GM23338 (cell line): ENCODE results near the gene MAPK7. TPM values are rescaled to one million over a fixed set of nuclear protein-coding genes. Genes with fewer than 3 reads are reported as not detected.

ENCODE experiments used
- ATAC-seq: fragments of 200-7000 bp; cut with Tn5 transposase; 3 replicates; pipeline ENCODE4 v1.9.1; 2020
- DNase-seq: peaks from one replicate; pipeline ENCODE4 v3.0.0-alpha.2; 2015; ENCODE audit warnings: low spot score
- H2AFZ ChIP-seq: fragments of 200-600 bp; sonication (generic); 2 replicates; pipeline ENCODE4 v1.8.0; 2016; ENCODE audit warnings: antibody characterized with exemption, mild to moderate bottlenecking, moderate library complexity
- H3F3A ChIP-seq: fragments of 200-600 bp; sonication (generic); replicated peaks from 2 replicates; pipeline ENCODE4 v1.8.0; 2017; ENCODE audit warnings: antibody characterized with exemption, mixed run types, low read depth
- H3K27ac ChIP-seq: fragments of 200-600 bp; sonication (generic); 2 replicates; pipeline ENCODE4 v1.6.1; 2016; ENCODE audit warnings: low read depth
- H3K27me3 ChIP-seq: fragments of 200-600 bp; sonication (generic); 2 replicates; pipeline ENCODE4 v1.8.0; 2016; ENCODE audit warnings: mild to moderate bottlenecking, mixed run types, moderate library complexity; ENCODE audit not compliant: insufficient read depth
- H3K36me3 ChIP-seq: fragments of 200-600 bp; sonication (generic); 2 replicates; pipeline ENCODE4 v1.8.0; 2016; ENCODE audit warnings: mild to moderate bottlenecking; ENCODE audit not compliant: insufficient read depth
- H3K4me1 ChIP-seq: fragments of 200-600 bp; sonication (generic); 2 replicates; pipeline ENCODE4 v1.8.0; 2016; ENCODE audit warnings: mild to moderate bottlenecking, moderate library complexity; ENCODE audit not compliant: insufficient read depth
- H3K4me2 ChIP-seq: fragments of 200-600 bp; sonication (generic); 2 replicates; pipeline ENCODE4 v1.7.1; 2017; ENCODE audit warnings: mixed run types
- H3K4me3 ChIP-seq: fragments of 200-600 bp; sonication (generic); 2 replicates; pipeline ENCODE4 v1.6.1; 2016; ENCODE audit warnings: mixed run types
- H3K79me2 ChIP-seq: fragments of 200-600 bp; sonication (generic); replicated peaks from 2 replicates; pipeline ENCODE4 v1.8.0; 2017; ENCODE audit warnings: mild to moderate bottlenecking; ENCODE audit not compliant: insufficient read depth
- H3K9me2 ChIP-seq: fragments of 200-600 bp; sonication (generic); 2 replicates; pipeline ENCODE4 v1.8.0; 2017; ENCODE audit not compliant: insufficient read depth
- H4K20me1 ChIP-seq: fragments of 200-600 bp; sonication (generic); replicated peaks from 2 replicates; pipeline ENCODE4 v1.8.0; 2017; ENCODE audit warnings: mild to moderate bottlenecking; ENCODE audit not compliant: insufficient read depth
- H3K27ac Mint-ChIP-seq: 2 replicates; pipeline ENCODE4 v1.8.0; 2020; ENCODE audit warnings: inconsistent platforms, mild to moderate bottlenecking, moderate library complexity, mixed read lengths
- H3K27me3 Mint-ChIP-seq: 3 replicates; pipeline ENCODE4 v1.8.0; 2022; ENCODE audit warnings: low read depth, mild to moderate bottlenecking, moderate library complexity, mixed read lengths, inconsistent platforms; ENCODE audit not compliant: insufficient read depth, poor library complexity
- H3K36me3 Mint-ChIP-seq: 3 replicates; pipeline ENCODE4 v1.8.0; 2021; ENCODE audit warnings: low read depth, mild to moderate bottlenecking, inconsistent platforms, moderate library complexity, mixed read lengths
- H3K4me1 Mint-ChIP-seq: 3 replicates; pipeline ENCODE4 v1.8.0; 2020; ENCODE audit warnings: mild to moderate bottlenecking, inconsistent platforms, mixed read lengths
- H3K4me3 Mint-ChIP-seq: 3 replicates; pipeline ENCODE4 v1.8.0; 2021; ENCODE audit warnings: moderate library complexity, mild to moderate bottlenecking, inconsistent platforms, mixed read lengths
- H3K9me3 Mint-ChIP-seq: 3 replicates; pipeline ENCODE4 v1.8.0; 2020; ENCODE audit warnings: moderate library complexity, mild to moderate bottlenecking, inconsistent platforms, mixed read lengths
- CREB1 ChIP-seq: fragments of 250-450 bp; sonication (Bioruptor Pico); IDR thresholded peaks from 2 replicates; pipeline ENCODE4 v1.5.0; 2020; ENCODE audit warnings: low read depth, mild to moderate bottlenecking, moderate library complexity
- CTCF ChIP-seq, 2 experiments: fragments of 200-600 bp in 1 of 2; sonication (generic) in 1 of 2; conservative IDR thresholded peaks; 2 replicates each; pipeline versions ENCODE4 v1.5.1 to v1.6.1; 2016 to 2017; ENCODE audit warnings: antibody characterized with exemption in 2 of 2, low read depth in 2 of 2, mild to moderate bottlenecking in 2 of 2, moderate library complexity in 1 of 2
- ETS1 ChIP-seq: IDR thresholded peaks from 2 replicates; pipeline ENCODE4 v1.6.1; 2016; ENCODE audit warnings: antibody characterized with exemption
- EZH2 ChIP-seq: fragments of 200-600 bp; sonication (generic); IDR thresholded peaks from one replicate; pipeline ENCODE4 v1.8.0; 2017; ENCODE audit warnings: antibody characterized with exemption, mild to moderate bottlenecking, low read depth; ENCODE audit not compliant: unreplicated experiment
- EZH2phosphoT487 ChIP-seq: fragments of 200-600 bp; sonication (generic); IDR thresholded peaks from one replicate; pipeline ENCODE4 v1.8.1; 2018; ENCODE audit warnings: antibody characterized with exemption; ENCODE audit not compliant: unreplicated experiment
- JUNB ChIP-seq: IDR thresholded peaks from one replicate; pipeline ENCODE4 v1.6.1; 2016; ENCODE audit warnings: antibody characterized with exemption; ENCODE audit not compliant: unreplicated experiment
- NANOG ChIP-seq: IDR thresholded peaks from 2 replicates; pipeline ENCODE4 v1.6.1; 2016; ENCODE audit warnings: antibody characterized with exemption, borderline replicate concordance
- POLR2AphosphoS5 ChIP-seq: IDR thresholded peaks from 2 replicates; pipeline ENCODE4 v1.6.1; 2016; ENCODE audit warnings: antibody characterized with exemption, low read depth
- REST ChIP-seq: IDR thresholded peaks from one replicate; pipeline ENCODE4 v1.6.1; 2018; ENCODE audit warnings: antibody characterized with exemption; ENCODE audit not compliant: unreplicated experiment
- STAT1 ChIP-seq: IDR thresholded peaks from one replicate; pipeline ENCODE4 v1.6.1; 2016; ENCODE audit warnings: antibody characterized with exemption; ENCODE audit not compliant: unreplicated experiment
- ZNF114 ChIP-seq: fragments of 250-450 bp; sonication (Bioruptor Pico); IDR thresholded peaks from 2 replicates; pipeline ENCODE4 v1.5.0; 2020; ENCODE audit warnings: mild to moderate bottlenecking, moderate library complexity
- ZNF331 ChIP-seq: fragments of 250-450 bp; sonication (Bioruptor Pico); IDR thresholded peaks from 2 replicates; pipeline ENCODE4 v1.5.0; 2020; ENCODE audit warnings: low read depth, mild to moderate bottlenecking, moderate library complexity
- ZNF462 ChIP-seq: fragments of 250-450 bp; sonication (Bioruptor Pico); IDR thresholded peaks from 2 replicates; pipeline ENCODE4 v1.5.0; 2020; ENCODE audit warnings: mild to moderate bottlenecking, moderate library complexity
- polyA plus RNA-seq: library from polyadenylated mRNA; unstranded; fragments of >200 nt; fragmentation: Nextera tagmentation; extraction: Ambion mirVana; gene quantifications from 2 replicates; pipeline ENCODE4 v1.2.1, GENCODE V29; 2016
- total RNA-seq: library from RNA; depleted of rRNA; stranded (reverse); fragments of >200 nt; shearing (Covaris generic); gene quantifications from 2 replicates; pipeline ENCODE4 v1.2.3, GENCODE V29; 2014

MAPK7 gene
- total and polyA plus RNA-seq, 2 experiments from 2014 or later, result 15.5 to 53.1 TPM

GRCh38 chr17:19369846-19370492 lies 8.3 kb upstream of the MAPK7 start:
- Histone ChIP-seq H3K79me2 (0 out of 2 replicates have a peak, but pooled peaks cover 3% of the 10 kb centered on the region), H3K9me2 (no peaks in the 10 kb centered on the region), H4K20me1 (no peaks in the 10 kb centered on the region), H3K4me1 (peaks cover 5% of the 10 kb centered on the region), H3K27ac (no peak overlapping the region), H3K27me3 (no peaks in the 10 kb centered on the region), H3K4me3 (no peak overlapping the region), H2AFZ (no peak overlapping the region), H3F3A (no peaks in the 10 kb centered on the region), H3K36me3 (no peaks in the 10 kb centered on the region), H3K4me2 (no peak overlapping the region)
- no peak overlapping the region; the same call in 2 of the 3 replicates for H3K4me3 Mint-ChIP-seq
- TF ChIP-seq CREB1 (CRISPR knock-in tag), result no peak
- TF ChIP-seq ZNF462 (CRISPR knock-in tag), result no peak
- TF ChIP-seq EZH2, result no peak
- TF ChIP-seq JUNB, result no peak
- TF ChIP-seq ZNF331, result no peak
- no peak for TF ChIP-seq ZNF114
- TF ChIP-seq CTCF (conservative IDR thresholded peaks at IDR 0.05; ENCODE audit: low read depth in 2 of 2), result no peak
- no peak for TF ChIP-seq ETS1
- TF ChIP-seq NANOG, result no peak
- no peak for TF ChIP-seq POLR2AphosphoS5
- no peak for TF ChIP-seq STAT1
- no peak for TF ChIP-seq EZH2phosphoT487
- TF ChIP-seq REST, result no peak
- DNase-seq (no peak), ATAC-seq (no peak)
- peaks cover 5% of the 10 kb centered on the region for H3K27me3 Mint-ChIP-seq
- no peaks in the 10 kb centered on the region; the same call in 2 of the 3 replicates for H3K9me3 Mint-ChIP-seq
- H3K27ac Mint-ChIP-seq, result no peak overlapping the region
- H3K36me3 Mint-ChIP-seq, result no peaks in the 10 kb centered on the region; the same call in 2 of the 3 replicates
- peaks cover 12% of the 10 kb centered on the region for H3K4me1 Mint-ChIP-seq
